GM18867 (cell line): Measurements from ENCODE around the gene TSSC4.

Source experiments
- ATAC-seq: cut with Tn5 transposase; IDR thresholded peaks from one replicate; pipeline ENCODE4 v1.9.1; 2021; ENCODE audit warnings: mild to moderate bottlenecking, moderate library complexity; ENCODE audit not compliant: unreplicated experiment

TSSC4 gene

GRCh38 chr11:2415601-2416380 is 15.2 kb downstream of the TSSC4 start:
- no peak for ATAC-seq

- ATAC-seq, result no peak
These were observed 16.2 kb downstream of the TSSC4 start for GRCh38 chr11:2416765-2417164.

- ATAC-seq, result no peak
These were observed 17.5 kb downstream of the TSSC4 start for GRCh38 chr11:2417856-2418692.

DNA sequence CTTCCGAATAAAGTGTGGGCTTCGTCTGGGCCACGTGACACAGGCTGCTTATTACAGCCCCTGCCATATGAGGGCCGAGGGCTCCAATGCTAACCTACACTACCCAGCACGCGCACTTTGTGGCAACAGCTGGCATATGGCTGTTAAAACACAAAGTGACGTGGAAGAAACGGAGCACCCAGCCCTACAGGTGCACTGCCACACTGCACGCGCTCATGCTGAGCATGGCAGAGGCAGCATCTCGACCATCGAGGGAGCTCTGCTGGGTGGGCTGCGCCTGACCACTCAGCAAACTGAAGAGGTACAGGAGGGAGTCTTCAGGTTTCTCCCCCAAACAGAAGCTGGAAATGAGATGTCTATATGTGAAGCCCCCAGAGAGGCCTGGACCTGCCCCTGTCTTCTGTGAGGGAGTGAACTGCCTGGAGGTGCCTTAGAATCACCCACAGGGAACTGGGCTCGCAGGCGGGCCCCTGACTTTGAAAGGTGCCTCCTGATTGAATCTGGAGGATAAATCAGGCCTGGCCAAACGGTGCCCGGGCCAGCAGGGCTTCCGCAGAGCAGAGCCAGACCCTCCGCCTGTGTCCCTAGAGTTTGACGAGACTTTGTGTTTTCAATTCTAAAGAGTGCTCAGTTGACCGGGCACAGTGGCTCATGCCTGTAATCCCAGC is 18.3 kb downstream of the TSSC4 start:
- ATAC-seq, result no peak

DNA sequence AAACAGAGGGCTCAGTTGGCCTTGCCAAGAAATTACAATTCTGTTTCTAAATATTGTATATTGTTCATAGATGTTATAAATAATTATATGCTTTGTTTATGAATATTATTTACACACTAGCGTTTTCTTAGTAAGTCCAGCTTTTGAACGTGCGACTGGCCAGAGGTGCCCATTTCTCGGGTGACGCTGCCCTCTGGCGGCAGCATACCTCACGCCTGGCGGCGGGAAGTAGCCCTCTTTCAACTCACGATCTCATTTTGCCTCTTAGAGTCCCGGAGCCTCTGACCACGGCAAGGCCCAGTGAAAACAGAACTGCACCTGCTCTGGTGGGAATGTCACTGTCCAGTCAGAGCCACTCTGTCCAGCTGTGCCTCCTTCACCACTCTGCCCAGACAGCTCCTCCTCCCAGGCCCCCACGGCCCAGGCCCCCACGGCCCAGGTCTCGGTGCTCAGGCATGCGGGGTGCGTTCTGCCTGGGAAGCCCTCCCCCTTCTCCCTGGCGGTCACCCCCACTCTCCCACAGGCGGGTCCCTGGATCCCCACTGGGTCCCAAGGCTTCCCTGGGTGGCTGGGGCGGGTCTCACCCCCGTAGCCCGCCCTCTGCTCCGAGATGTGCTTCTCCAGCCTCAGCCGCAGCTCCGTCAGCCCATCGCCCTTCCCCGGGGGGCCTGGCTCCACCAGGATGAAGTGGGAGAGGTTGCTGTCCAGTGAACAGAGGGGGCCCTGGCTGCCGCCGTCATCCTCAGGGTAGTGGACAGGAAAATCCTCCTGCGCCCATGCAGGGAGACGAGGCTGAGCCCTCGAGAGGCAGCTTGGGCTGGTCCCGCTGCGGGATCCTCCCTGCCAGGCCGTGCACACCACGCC is 19.3 kb downstream of the TSSC4 start:
- no peak for ATAC-seq

DNA sequence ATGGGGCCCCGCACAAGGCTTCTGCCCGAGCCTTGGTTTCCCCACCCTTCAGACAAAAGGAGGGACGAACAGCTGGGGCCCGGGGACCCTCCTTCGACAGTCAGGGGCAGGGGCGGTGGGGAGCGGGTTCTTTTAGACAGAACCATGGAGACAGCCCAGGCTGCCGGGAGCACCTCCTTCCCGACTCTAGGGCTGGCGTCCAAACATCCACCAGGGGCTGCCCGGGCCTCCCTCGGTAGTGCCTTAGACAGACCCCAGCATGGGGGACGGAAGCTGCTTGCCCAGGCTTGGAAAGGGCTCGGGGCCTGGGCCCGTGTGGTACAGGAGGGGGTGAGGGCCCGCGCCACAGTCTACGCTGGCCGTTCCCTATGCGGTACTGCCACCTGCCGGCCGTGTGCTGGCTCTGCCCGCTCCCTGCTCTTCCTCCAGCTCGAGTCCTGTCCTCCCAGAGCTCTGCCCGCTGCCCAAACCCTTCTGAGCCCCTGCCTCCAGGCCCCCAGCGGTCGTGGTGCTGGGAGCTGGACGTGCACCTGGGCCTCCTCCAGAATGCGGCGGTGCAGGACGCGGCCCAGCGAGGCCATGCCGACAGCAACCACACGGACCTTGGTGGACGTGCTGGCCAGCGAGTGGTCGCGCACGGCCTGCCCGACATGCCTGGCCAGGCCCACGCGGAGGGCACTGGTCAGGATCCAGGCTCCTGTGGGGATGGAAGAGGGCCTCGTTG is 20.1 kb downstream of the TSSC4 start:
- ATAC-seq, result peak; percentile 58

GRCh38 chr11:2421226-2421994 is 20.9 kb downstream of the TSSC4 start:
- ATAC-seq, result no peak

DNA sequence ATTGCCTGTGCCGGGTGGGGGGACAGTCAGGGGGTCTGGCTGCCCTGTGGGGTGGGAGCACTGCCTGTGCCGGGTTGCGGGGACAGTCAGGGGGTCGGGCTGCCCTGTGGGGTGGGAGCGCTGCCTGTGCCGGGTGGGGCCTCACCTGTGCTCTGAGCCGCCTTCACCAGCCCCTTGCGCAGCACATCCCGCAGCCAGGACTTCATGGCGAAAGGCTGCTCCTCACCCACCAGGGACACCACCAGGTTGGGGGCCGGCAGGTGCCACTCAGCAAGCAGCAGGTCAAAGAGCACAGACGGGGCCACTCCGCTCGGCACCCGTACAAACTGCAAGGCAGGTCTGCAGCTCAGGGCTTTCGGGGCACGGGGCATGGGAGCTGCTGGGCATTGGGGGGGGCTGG is 21.4 kb downstream of the TSSC4 start:
- ATAC-seq, result no peak

- no peak for ATAC-seq
These were observed 22.1 kb downstream of the TSSC4 start for GRCh38 chr11:2422461-2423156.

DNA sequence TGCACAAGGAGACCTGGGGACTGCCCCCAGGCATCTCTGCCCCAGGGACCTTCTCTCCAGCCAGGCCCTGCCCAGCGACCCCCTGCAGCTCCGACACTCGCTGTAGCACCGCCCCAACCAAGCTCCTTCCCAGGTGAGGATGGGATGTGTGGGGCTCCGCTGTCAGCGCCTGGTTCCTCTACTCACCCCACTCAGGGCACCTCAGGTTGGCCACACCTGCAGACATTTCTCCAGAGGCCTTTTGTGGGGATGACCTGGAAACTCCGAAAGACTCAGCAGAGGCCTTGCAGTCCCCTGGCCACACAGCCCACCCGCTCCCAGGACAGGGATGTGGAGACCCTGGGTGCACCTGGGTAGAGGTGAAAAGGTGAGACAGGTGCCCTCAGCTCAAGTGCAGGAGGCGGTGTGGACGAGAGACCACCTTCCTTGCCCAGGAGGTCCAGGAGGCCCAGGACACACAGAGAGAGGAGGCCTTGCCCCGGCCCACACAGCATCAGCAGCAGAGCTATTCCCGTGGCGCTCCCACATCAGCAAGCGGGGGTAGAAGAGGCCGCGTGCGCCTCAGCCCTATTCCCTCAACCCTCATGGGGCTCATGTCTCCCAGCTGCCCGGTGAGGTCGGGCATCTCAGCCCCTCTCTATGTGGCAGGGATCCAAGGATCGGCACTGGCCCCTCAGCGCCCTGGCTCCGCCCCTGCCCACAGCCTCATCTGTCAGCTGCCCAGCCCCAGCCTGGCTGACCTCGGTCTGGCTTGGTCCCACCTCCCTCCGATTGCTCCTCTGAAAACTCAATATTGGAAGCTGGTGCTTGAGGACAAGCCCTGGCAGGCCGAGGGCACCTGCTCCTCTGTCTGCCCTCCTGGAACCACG is 22.8 kb downstream of the TSSC4 start:
- no peak for ATAC-seq

- ATAC-seq, result no peak
These were observed 24.4 kb downstream of the TSSC4 start for GRCh38 chr11:2424811-2425495.

DNA sequence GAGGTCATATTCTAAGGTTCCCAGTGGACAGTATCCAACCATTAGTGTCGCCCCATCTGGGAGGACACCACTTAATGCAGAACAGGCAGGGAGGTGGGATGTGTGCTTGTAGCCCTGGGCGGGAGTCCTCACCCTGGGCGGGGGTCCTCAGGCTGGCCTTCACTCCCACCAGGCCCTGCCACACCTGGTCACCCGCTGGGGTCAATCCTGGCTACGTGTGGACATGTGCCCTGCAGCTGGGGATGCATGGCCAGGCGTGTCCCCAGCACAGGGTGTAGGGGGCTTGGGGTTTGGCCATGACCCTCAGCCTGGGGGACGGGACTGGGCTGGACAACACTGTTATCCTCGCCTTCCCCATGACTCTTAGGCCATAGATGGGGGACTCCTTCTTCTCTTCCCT is 25.0 kb downstream of the TSSC4 start:
- no peak for ATAC-seq

- no peak for ATAC-seq
These were observed 25.7 kb downstream of the TSSC4 start for GRCh38 chr11:2426221-2426620.

DNA sequence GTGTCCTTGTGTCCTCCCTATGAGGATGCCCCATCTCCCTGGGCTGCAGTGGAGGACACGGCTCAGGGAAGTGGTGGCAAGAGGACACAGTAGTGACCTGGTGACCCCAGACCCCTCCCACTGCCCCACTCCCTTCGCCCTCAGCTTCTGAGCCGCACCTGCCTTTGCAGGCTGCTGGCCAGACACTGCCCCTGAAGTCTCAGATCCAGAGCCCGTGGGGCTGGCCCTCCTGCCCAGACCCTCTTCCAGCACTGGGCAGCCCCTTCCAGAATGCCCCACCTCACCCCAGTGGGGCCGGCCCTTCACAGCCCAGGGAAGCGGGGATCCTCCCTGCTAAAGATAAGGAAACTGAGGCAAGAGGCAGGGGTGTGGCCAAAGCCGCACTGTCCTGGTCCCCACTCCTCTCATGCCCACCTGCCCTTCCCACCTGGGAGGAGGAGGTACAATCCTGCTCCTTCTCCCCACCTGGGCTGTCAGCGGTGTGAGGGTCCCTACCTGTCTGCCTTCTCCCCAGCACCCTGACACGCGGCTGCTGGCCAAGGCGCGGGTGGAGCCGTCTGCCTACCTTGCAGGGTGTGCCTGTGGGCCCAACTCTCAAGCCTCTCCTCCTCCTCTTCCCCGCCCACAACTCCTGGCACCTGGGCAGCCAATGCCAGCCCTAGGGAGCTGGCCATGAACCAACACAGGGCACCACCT is 26.4 kb downstream of the TSSC4 start:
- no peak for ATAC-seq

GRCh38 chr11:2427721-2428321 is 27.3 kb downstream of the TSSC4 start:
- no peak for ATAC-seq

DNA sequence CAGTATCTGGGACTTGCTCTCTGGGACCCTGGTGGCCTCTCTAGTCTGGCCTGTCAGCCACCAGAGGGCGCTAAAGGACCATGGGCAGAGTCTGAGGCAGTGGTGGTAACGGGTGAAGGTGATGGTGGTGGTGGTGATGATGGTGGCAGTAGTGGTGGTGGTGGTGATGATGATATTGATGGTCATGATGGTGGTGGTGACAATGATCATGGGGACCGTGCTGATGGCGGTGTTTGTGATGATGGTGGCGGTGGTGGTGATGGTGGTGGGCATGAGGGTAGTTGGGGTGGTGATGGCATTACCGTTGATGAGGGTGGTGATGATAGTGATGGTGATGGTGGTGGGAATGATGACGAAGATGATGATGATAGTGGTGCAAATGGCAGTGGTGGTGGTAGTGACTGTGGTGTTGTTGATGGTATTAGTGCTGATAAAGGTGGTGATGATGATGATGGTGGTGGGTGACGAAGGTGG is 27.8 kb downstream of the TSSC4 start:
- ATAC-seq, result no peak
